Heart right ventricle (tissue), 16 donors: Measurements from ENCODE around the gene PRRT4. TPM values are rescaled to one million over a fixed set of nuclear protein-coding genes. Genes with fewer than 3 reads are reported as not detected.
A peak's percentile ranks its signal among the peaks of the same experiment; 100 is the strongest.

Experiments used
- ATAC-seq, 8 donors: fragments of 200-7000 bp; cut with Tn5 transposase; one replicate each; pipeline ENCODE4 v1.9.1; 2020; ENCODE audit warnings: mild to moderate bottlenecking in 8 of 8, moderate library complexity in 8 of 8, moderate number of reproducible peaks in 1 of 8
- DNase-seq, 2 donors: peaks; one replicate each; pipeline ENCODE4 v3.0.0-alpha.2; 2020
- H3K27ac ChIP-seq, 10 donors: fragments of 200-600 bp; sonication (generic) in 2 of 10; one replicate each; pipeline versions ENCODE4 v1.5.0 to v1.8.0; 2020 to 2022; ENCODE audit warnings: mild to moderate bottlenecking in 3 of 10
- H3K27me3 ChIP-seq, 7 donors: fragments of 200-600 bp; one replicate each; pipeline ENCODE4 v1.8.0; 2021 to 2022; ENCODE audit warnings: mild to moderate bottlenecking in 2 of 7
- H3K36me3 ChIP-seq, 9 donors: fragments of 200-600 bp; sonication (generic) in 1 of 9; one replicate each; pipeline versions ENCODE4 v1.5.0 to v1.8.0; 2020 to 2022; ENCODE audit warnings: mild to moderate bottlenecking in 2 of 9
- H3K4me1 ChIP-seq, 9 donors: fragments of 200-600 bp; sonication (generic) in 1 of 9; one replicate each; pipeline versions ENCODE4 v1.5.0 to v1.8.0; 2020 to 2022; ENCODE audit warnings: mild to moderate bottlenecking in 4 of 9
- H3K4me3 ChIP-seq, 10 donors: fragments of 200-600 bp; sonication (generic) in 2 of 10; one replicate each; pipeline versions ENCODE4 v1.5.0 to v1.8.0; 2020 to 2022; ENCODE audit warnings: mild to moderate bottlenecking in 7 of 10, moderate library complexity in 2 of 10
- H3K9me3 ChIP-seq, 11 donors: fragments of 200-600 bp in 10 of 11; sonication (generic) in 2 of 11; one replicate each; pipeline versions ENCODE4 v1.5.0 to v1.8.0; 2013 to 2022; ENCODE audit warnings: mild to moderate bottlenecking in 2 of 11, control low read depth in 1 of 11, moderate library complexity in 1 of 11
- WGBS, 2 donors: extraction: QIAGEN DNeasy Blood & Tissue Kit; methylation state at CpG; one replicate each; pipeline ENCODE4 v1.1.7; 2013; ENCODE audit warnings: inconsistent platforms in 1 of 2; 5-methylcytosine and 5-hydroxymethylcytosine counted together
- intact Hi-C, 10 donors: fragments of 100-400 bp; cut with DNase I; formaldehyde crosslinking; loops; one replicate each; pipeline versions ENCODE4 v1.11.1 to v1.14.2; 2022
- polyA plus RNA-seq, 2 donors: library from polyadenylated mRNA; stranded (reverse); fragments of 200-250 nt; gene quantifications; one replicate each; pipeline ENCODE4 v1.2.3, GENCODE V29; 2013
- total RNA-seq, 10 donors: library from RNA; stranded (reverse); fragmentation: NEBNext Ultra II Directional in 3 of 10; extraction: Animal tissue kit (Norgen Biotek cat#: 25700) in 3 of 10; gene quantifications; one replicate each; pipeline versions ENCODE4 v1.2.1 to v1.2.4, GENCODE V29; 2021 to 2023
- TF ChIP-seq, protein P1 (sequence below), 9 donors: fragments of 200-600 bp; sonication (generic) in 2 of 9; IDR thresholded peaks; one replicate each; pipeline versions ENCODE4 v1.5.0 to v1.8.0; 2021 to 2022; ENCODE audit warnings: antibody characterized with exemption in 9 of 9, mild to moderate bottlenecking in 5 of 9, moderate library complexity in 1 of 9
- donor health status: Arrhythmogenic right ventricular cardiomyopathy.
- donor health status: ischemic (EF 13 %, LVEDD 7.1; RV severe dilation, severe dysfunction).
- donor health status: healthy with polysubstance abuse.
- donor health status: DM: no; HTN: yes; CAD: no.
- donor health status: DM: no; HTN: no; CAD: no.
- donor health status: ischemic (EF 25% LVEDD 6.9; RV normal size, moderate dysfunction).
- donor health status: ischemic (EF 25% LVEDD 5.7; RV mildly dilated, moderate dysfunction).
- donor health status: healthy.
- donor health status: DM: yes; HTN: yes; CAD: no.
- donor health status: Ischemic cardiomyopathy.
- donor health status: ischemic (EF 35%, LVEDD 5.7; RV mildly dilated, moderate dysfunction).
- donor health status: nonischemic (EF 11% LVEDD 7.7; RV severe dilation, severe dysfunction).
- donor health status: DM: yes; HTN: yes; CAD: no.
- donor health status: PGD.
- donor health status: ischemic (EF 29% LVEDD 5.4; RV normal size, mild dysfunction).
- donor health status: nonischemic (EF 23%, LVEDD 6.1; RV moderate dilation, normal function).

Gene PRRT4
- total and polyA plus RNA-seq, 12 donors, result 0.67 to 3.1 (median 2.0) TPM

DNA sequence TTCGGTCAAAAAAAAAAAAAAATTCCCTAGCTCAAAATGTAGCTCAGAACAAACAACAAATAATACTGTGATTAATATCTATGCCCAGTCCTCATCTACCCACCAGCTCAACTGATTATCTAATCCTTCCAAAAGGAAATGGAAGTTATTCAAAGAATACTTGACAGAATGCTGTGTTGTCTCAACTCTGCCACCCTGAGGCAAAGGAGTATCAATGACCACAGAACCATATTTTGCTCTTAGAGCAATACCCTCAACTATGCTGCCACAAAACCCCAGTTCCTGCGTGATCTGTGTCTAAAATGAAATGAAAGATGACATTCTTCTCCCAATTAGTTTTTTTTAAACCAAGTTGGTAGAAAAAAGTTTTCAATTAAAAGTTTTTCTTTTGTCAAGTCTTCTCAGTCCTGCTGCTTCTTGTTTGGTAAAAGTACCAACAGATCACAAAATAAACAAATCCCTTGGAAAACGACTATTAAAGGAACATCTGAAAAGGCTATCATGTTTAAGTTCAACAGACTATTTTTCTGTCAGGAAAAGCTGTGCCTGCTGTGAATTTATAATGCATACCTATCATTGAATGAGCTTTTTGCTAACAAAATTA is 39.3 kb downstream of the PRRT4 start:
- no peak for DNase-seq
- Histone ChIP-seq H3K27ac (peak overlapping the region in 9 of 10 donors; percentile 1 to 86 (median 75)), H3K9me3 (no peaks in the 10 kb centered on the region), H3K36me3 (peaks cover 0 to 99% (median 62%) of the 10 kb centered on the region in 9 donors), H3K4me1 (peaks cover 0 to 31% (median 10%) of the 10 kb centered on the region in 9 donors), H3K27me3 (no peaks in the 10 kb centered on the region), H3K4me3 (no peak overlapping the region)
- ATAC-seq, result peak in 6 of 8 donors; percentile 24 to 68 (median 36)
- WGBS, 2 donors, result 74 to 80% methylated on average over 3 of the region's 3 CpGs
- intact Hi-C loops, result loop anchor here in 1 of 10 donors (5.0 kb wide), 1 partner anchor 615 kb away; no protein-coding TSS in a partner anchor
- TF ChIP-seq, protein P1, sequence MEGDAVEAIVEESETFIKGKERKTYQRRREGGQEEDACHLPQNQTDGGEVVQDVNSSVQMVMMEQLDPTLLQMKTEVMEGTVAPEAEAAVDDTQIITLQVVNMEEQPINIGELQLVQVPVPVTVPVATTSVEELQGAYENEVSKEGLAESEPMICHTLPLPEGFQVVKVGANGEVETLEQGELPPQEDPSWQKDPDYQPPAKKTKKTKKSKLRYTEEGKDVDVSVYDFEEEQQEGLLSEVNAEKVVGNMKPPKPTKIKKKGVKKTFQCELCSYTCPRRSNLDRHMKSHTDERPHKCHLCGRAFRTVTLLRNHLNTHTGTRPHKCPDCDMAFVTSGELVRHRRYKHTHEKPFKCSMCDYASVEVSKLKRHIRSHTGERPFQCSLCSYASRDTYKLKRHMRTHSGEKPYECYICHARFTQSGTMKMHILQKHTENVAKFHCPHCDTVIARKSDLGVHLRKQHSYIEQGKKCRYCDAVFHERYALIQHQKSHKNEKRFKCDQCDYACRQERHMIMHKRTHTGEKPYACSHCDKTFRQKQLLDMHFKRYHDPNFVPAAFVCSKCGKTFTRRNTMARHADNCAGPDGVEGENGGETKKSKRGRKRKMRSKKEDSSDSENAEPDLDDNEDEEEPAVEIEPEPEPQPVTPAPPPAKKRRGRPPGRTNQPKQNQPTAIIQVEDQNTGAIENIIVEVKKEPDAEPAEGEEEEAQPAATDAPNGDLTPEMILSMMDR (IDR thresholded peaks at IDR 0.05), result peak in 6 of 9 donors; percentile 25 to 52 (median 44)

DNA sequence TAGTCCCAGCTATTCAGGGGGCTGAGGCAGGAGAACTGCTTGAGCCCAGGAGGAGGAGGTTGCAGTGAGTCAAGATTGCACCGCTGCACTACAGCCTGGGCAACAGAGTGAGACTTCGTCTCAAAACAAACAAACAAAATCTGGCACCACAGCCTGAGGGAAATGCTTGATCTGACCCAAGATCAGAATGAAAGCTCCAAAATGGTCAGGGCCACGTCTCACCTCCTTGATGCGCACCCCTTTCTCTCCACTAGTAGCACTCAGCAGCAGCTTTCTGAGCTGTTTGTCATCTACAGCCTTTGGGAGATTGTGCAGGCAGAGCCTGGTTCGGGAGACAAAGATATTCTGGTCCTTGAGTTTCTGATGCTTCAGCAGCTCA is 40.5 kb downstream of the PRRT4 start:
- Histone ChIP-seq H3K27ac (peak overlapping the region in 1 of 10 donors; percentile 11), H3K36me3 (peaks cover 0 to 100% (median 65%) of the 10 kb centered on the region in 9 donors), H3K9me3 (no peaks in the 10 kb centered on the region), H3K4me1 (peaks cover 0 to 31% (median 10%) of the 10 kb centered on the region in 9 donors), H3K27me3 (no peaks in the 10 kb centered on the region), H3K4me3 (no peak overlapping the region)
- intact Hi-C loops, result loop anchor here in 1 of 10 donors (5.0 kb wide), 1 partner anchor 614 kb away; no protein-coding TSS in a partner anchor
- TF ChIP-seq, protein P1 (IDR thresholded peaks at IDR 0.05), result no peak
- ATAC-seq, result no peak
- WGBS, 2 donors, result 86 to 89% methylated on average over 5 of the region's 5 CpGs
- no peak for DNase-seq

DNA sequence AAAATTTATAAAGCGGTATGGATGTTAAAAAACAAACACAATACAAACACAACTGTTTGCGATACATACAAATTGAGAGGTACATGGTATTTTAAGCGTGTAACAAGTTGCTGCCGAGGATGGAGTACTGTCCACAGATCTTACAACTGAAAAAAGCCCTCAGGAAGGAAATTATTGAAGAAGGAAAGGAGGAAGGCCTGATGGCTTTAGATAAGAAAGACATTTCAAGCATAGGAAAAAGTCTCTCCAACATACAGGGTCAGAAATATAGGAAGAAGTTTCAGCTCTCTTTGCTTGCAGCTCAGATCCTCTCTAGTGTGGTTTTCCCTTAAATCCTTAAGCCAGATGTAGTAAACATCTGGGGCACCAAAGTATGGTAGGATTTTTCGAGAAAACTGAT is 42.8 kb downstream of the PRRT4 start:
- intact Hi-C loops, result no loop called here
- no peak overlapping the region for H3K4me3 ChIP-seq
- no peaks in the 10 kb centered on the region for H3K9me3 ChIP-seq
- DNase-seq (no peak), ATAC-seq (no peak)
- peaks cover 0 to 21% (median 9%) of the 10 kb centered on the region in 9 donors for H3K4me1 ChIP-seq
- no peak overlapping the region for H3K27ac ChIP-seq
- peaks cover under 1 to 100% (median 65%) of the 10 kb centered on the region in 9 donors for H3K36me3 ChIP-seq
- H3K27me3 ChIP-seq, result no peaks in the 10 kb centered on the region
- TF ChIP-seq, protein P1 (IDR thresholded peaks at IDR 0.05), result no peak
- 77 to 80% methylated on average over 5 of the region's 5 CpGs for WGBS, 2 donors

DNA sequence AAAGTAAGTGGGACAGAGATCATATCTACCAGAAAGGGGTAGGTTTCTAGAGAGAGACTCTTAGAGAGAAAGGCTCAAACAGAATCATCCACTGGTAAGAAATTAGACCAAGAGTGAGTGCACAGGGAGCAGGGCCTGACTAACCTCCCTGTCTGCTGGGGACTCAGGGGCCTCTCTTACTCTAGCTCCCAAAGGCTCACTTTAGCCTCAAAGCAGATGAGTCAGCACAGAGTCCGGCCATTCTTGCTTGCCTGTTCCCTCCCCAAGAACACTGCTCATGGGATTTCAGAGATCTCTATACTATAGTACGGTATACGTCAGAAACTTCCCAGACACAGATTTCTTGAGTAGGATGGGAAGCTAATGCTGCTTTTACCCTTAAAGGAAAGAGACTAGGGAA is 50.5 kb downstream of the PRRT4 start:
- WGBS, 2 donors, result 95% methylated on average over 3 of the region's 3 CpGs

More for the DNA sequence above, 50.5 kb downstream of the PRRT4 start:
- Histone ChIP-seq H3K4me1 (no peaks in the 10 kb centered on the region), H3K27ac (no peak overlapping the region), H3K27me3 (no peaks in the 10 kb centered on the region), H3K36me3 (peaks cover 2 to 100% (median 82%) of the 10 kb centered on the region in 9 donors), H3K9me3 (no peaks in the 10 kb centered on the region), H3K4me3 (no peak overlapping the region)
- DNase-seq (no peak), ATAC-seq (no peak)
- TF ChIP-seq, protein P1 (IDR thresholded peaks at IDR 0.05), result no peak
- intact Hi-C loops, result no loop called here
